IMR-90 (cell line): ENCODE results near the gene CCKAR. TPM values are rescaled to one million over a fixed set of nuclear protein-coding genes. Genes with fewer than 3 reads are reported as not detected.

Source experiments
- ATAC-seq: fragments of 200-7000 bp; cut with Tn5 transposase; 2 replicates; pipeline ENCODE4 v1.9.1; 2020; ENCODE audit warnings: low read depth, mild to moderate bottlenecking, moderate library complexity
- BruUV-seq: library from RNA; stranded (reverse); fragments of 400-500 nt; replicated peaks from 2 replicates; lab custom pipeline; 2021; lab: Mats Ljungman, UMichigan
- CTCF ChIA-PET: fragments of 300-600 bp; formaldehyde crosslinking; extraction: SDS; loops from one replicate; lab custom pipeline; 2021; ENCODE audit warnings: antibody characterized with exemption; lab: Yijun Ruan, JAX
- POLR2A ChIA-PET: fragments of 300-600 bp; sonication (Branson Sonifier 250); formaldehyde crosslinking; loops from one replicate; lab custom pipeline; 2022; ENCODE audit warnings: antibody characterized with exemption; ENCODE audit not compliant: unreplicated experiment; lab: Charles Lee
- DNase-seq: peaks from one replicate; pipeline ENCODE4 v3.0.0; 2013
- H2AFZ ChIP-seq: replicated peaks from 2 replicates; pipeline ENCODE3; 2013; ENCODE audit warnings: low read length, mild to moderate bottlenecking; ENCODE audit not compliant: poor library complexity
- H2AK5ac ChIP-seq: 2 replicates; pipeline ENCODE4 v1.6.1; 2013; ENCODE audit warnings: low read depth, low read length, inconsistent platforms
- H2AK9ac ChIP-seq: replicated peaks from 2 replicates; pipeline ENCODE3; 2013; ENCODE audit warnings: mild to moderate bottlenecking, low read depth, low read length, moderate library complexity; ENCODE audit not compliant: poor library complexity
- H2BK120ac ChIP-seq: 2 replicates; pipeline ENCODE4 v1.6.1; 2013; ENCODE audit warnings: low read depth, low read length, inconsistent platforms
- H2BK15ac ChIP-seq: 3 replicates; pipeline ENCODE4 v1.6.1; 2013; ENCODE audit warnings: low read depth, low read length, inconsistent platforms
- H2BK20ac ChIP-seq: 2 replicates; pipeline ENCODE4 v1.6.1; 2013; ENCODE audit warnings: low read depth, mild to moderate bottlenecking, inconsistent platforms, low read length, moderate library complexity
- H2BK5ac ChIP-seq: 2 replicates; pipeline ENCODE4 v1.6.1; 2013; ENCODE audit warnings: mild to moderate bottlenecking, low read depth, low read length, inconsistent platforms; ENCODE audit not compliant: poor library complexity, severe bottlenecking
- H3K14ac ChIP-seq: replicated peaks from 2 replicates; pipeline ENCODE4 v1.6.1; 2013; ENCODE audit warnings: low read depth, low read length, inconsistent platforms
- H3K18ac ChIP-seq: 2 replicates; pipeline ENCODE4 v1.6.1; 2013; ENCODE audit warnings: low read depth, low read length, control low read depth
- H3K23ac ChIP-seq: 2 replicates; pipeline ENCODE4 v1.6.1; 2013; ENCODE audit warnings: low read depth, low read length, inconsistent platforms
- H3K27ac ChIP-seq: 2 replicates; pipeline ENCODE4 v1.5.1; 2013; ENCODE audit warnings: mild to moderate bottlenecking, control low read depth, low read length; ENCODE audit not compliant: insufficient read depth
- H3K27me3 ChIP-seq: 2 replicates; pipeline ENCODE4 v1.6.1; 2013; ENCODE audit warnings: low read length; ENCODE audit not compliant: control insufficient read depth, insufficient read depth
- H3K36me3 ChIP-seq: 2 replicates; pipeline ENCODE4 v1.6.1; 2013; ENCODE audit warnings: low read length, mixed read lengths; ENCODE audit not compliant: control insufficient read depth, insufficient read depth
- H3K4ac ChIP-seq: 2 replicates; pipeline ENCODE4 v1.6.1; 2013; ENCODE audit warnings: low read depth, low read length, inconsistent platforms
- H3K4me1 ChIP-seq: 2 replicates; pipeline ENCODE4 v1.6.1; 2013; ENCODE audit warnings: low read length, mixed read lengths; ENCODE audit not compliant: control insufficient read depth, insufficient read depth
- H3K4me2 ChIP-seq: 2 replicates; pipeline ENCODE4 v1.6.1; 2013; ENCODE audit warnings: low read depth, mild to moderate bottlenecking, control low read depth, low read length, moderate library complexity
- H3K4me3 ChIP-seq: 2 replicates; pipeline ENCODE4 v1.5.1; 2013; ENCODE audit warnings: low read depth, mild to moderate bottlenecking, control low read depth, low read length, moderate library complexity; ENCODE audit not compliant: insufficient read depth
- H3K56ac ChIP-seq: 2 replicates; pipeline ENCODE4 v1.6.1; 2013; ENCODE audit warnings: low read length, inconsistent platforms; ENCODE audit not compliant: insufficient read depth; ENCODE audit errors: extremely low read depth
- H3K79me1 ChIP-seq, 2 experiments: 2 replicates each; pipeline ENCODE4 v1.6.1; 2013; ENCODE audit warnings: low read length in 2 of 2, inconsistent platforms in 1 of 2, low read depth in 1 of 2
- H3K9ac ChIP-seq: 2 replicates; pipeline ENCODE4 v1.6.1; 2013; ENCODE audit warnings: low read depth, low read length, control low read depth
- H3K9me1 ChIP-seq: 2 replicates; pipeline ENCODE4 v1.6.1; 2013; ENCODE audit warnings: low read length, inconsistent platforms; ENCODE audit not compliant: insufficient read depth
- H3K9me3 ChIP-seq: 2 replicates; pipeline ENCODE4 v1.6.1; 2013; ENCODE audit warnings: low read length; ENCODE audit not compliant: control insufficient read depth, insufficient read depth
- H4K20me1 ChIP-seq: 2 replicates; pipeline ENCODE4 v1.6.1; 2013; ENCODE audit warnings: low read length, inconsistent platforms; ENCODE audit not compliant: insufficient read depth
- H4K5ac ChIP-seq: 2 replicates; pipeline ENCODE4 v1.6.1; 2013; ENCODE audit warnings: mild to moderate bottlenecking, low read depth, low read length, control low read depth
- H4K8ac ChIP-seq, 2 experiments: 2 replicates each; pipeline ENCODE4 v1.6.1; 2013; ENCODE audit warnings: low read depth in 2 of 2, low read length in 2 of 2, control low read depth in 1 of 2, inconsistent platforms in 1 of 2
- H4K91ac ChIP-seq: 2 replicates; pipeline ENCODE4 v1.6.1; 2013; ENCODE audit warnings: low read depth, low read length, inconsistent platforms; ENCODE audit not compliant: insufficient read depth
- BHLHE40 ChIP-seq: fragments of 150-350 bp; IDR thresholded peaks from 2 replicates; pipeline ENCODE4 v1.6.1; 2016; ENCODE audit warnings: mild to moderate bottlenecking, low read depth, low read length
- CHD1 ChIP-seq: IDR thresholded peaks from 2 replicates; pipeline ENCODE4 v1.6.1; 2012; ENCODE audit warnings: low read depth, low read length, improper control_type of control experiment
- CTCF ChIP-seq: conservative IDR thresholded peaks from 2 replicates; pipeline ENCODE4 v1.5.1; 2012; ENCODE audit warnings: mild to moderate bottlenecking, low read depth, low read length, improper control_type of control experiment
- MAZ ChIP-seq: IDR thresholded peaks from 2 replicates; pipeline ENCODE4 v1.6.1; 2012; ENCODE audit warnings: low read depth, mild to moderate bottlenecking, low read length, improper control_type of control experiment, moderate library complexity, borderline replicate concordance
- MXI1 ChIP-seq: IDR thresholded peaks from 2 replicates; pipeline ENCODE4 v1.6.1; 2012; ENCODE audit warnings: low read depth, mild to moderate bottlenecking, low read length, moderate library complexity, borderline replicate concordance
- NFE2L2 ChIP-seq: fragments of 150-350 bp; IDR thresholded peaks from 2 replicates; pipeline ENCODE4 v1.6.1; 2016; ENCODE audit warnings: low read depth, mild to moderate bottlenecking, low read length
- RAD21 ChIP-seq: IDR thresholded peaks from 2 replicates; pipeline ENCODE4 v1.6.1; 2012; ENCODE audit warnings: low read length, improper control_type of control experiment
- RCOR1 ChIP-seq: IDR thresholded peaks from 2 replicates; pipeline ENCODE4 v1.6.1; 2012; ENCODE audit warnings: mild to moderate bottlenecking, low read length, improper control_type of control experiment; ENCODE audit not compliant: insufficient replicate concordance
- RFX5 ChIP-seq: IDR thresholded peaks from 2 replicates; pipeline ENCODE4 v1.8.0; 2012; ENCODE audit warnings: low read depth, mild to moderate bottlenecking, low read length, moderate library complexity
- WGBS, 2 experiments: methylation state at CpG; one replicate each; pipeline versions ENCODE4 v1.1.5 to v1.1.7; 2013; ENCODE audit warnings: missing lambda C conversion rate in 2 of 2; ENCODE audit not compliant: insufficient read length in 1 of 2; ENCODE audit errors: extremely low coverage in 2 of 2; 5-methylcytosine and 5-hydroxymethylcytosine counted together
- dilution Hi-C: fragments of 300-500 bp; cut with HindIII; formaldehyde crosslinking; loops from one replicate; pipeline ENCODE4 v1.14.3; 2018; ENCODE audit warnings: low sequenced_read_pairs; ENCODE audit not compliant: unreplicated experiment
- in situ Hi-C: fragments of 300-500 bp; cut with MboI; formaldehyde crosslinking; loops from 3 replicates; pipeline ENCODE4 v1.14.3; 2019; ENCODE audit warnings: low sequenced_read_pairs, inconsistent platforms, mixed read lengths
- intact Hi-C: fragments of 100-400 bp; cut with micrococcal nuclease; formaldehyde crosslinking; loops from 2 replicates; pipeline ENCODE4 v1.10.0; 2022
- polyA plus RNA-seq, 3 experiments: library from polyadenylated mRNA; depleted of rRNA; stranded (reverse); fragments of >200 nt; gene quantifications; 2 replicates each; pipeline ENCODE4 v1.2.3, GENCODE V29; 2012; ENCODE audit warnings: low replicate concordance in 1 of 3
- total RNA-seq: library from RNA; depleted of rRNA; stranded (reverse); fragments of >200 nt; gene quantifications from 2 replicates; pipeline ENCODE4 v1.2.3, GENCODE V29; 2012
- TF ChIP-seq, protein P1 (sequence below): fragments of 150-350 bp; IDR thresholded peaks from 2 replicates; pipeline ENCODE4 v1.6.1; 2016; ENCODE audit warnings: low read depth, mild to moderate bottlenecking, low read length, moderate library complexity, borderline replicate concordance

Gene CCKAR
- total and polyA plus RNA-seq, 2 of the 4 experiments (the other 2 are of a cell fraction) = not detected

DNA sequence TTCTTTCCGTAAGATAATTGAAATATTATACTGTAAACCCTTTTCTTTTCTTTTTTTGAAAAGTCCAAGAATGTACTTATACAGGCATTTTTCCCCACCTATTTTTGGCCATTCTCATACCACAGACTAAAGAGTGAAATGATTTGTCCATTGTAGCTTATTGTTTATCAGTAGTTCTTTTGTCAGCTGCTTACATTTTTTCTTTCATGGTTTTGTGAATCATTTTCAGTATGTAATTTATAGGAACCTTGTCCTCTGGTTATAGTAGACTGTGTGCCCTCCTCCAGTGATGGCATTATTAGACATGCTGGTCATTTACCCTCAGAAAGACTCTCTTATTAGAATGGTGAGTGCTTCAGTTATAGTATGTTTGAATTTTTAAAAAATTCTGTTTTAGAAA is 56.7 kb downstream of the CCKAR start:
- Histone ChIP-seq H4K20me1 (no peaks in the 10 kb centered on the region), H3K14ac (no peak overlapping the region), H3K79me1 (peaks cover 6 to 15% of the 10 kb centered on the region in 2 experiments; a peak in 3 of 4 replicates), H2BK120ac (no peak overlapping the region), H3K4me2 (no peak overlapping the region), H3K4me1 (peaks cover 5% of the 10 kb centered on the region), H4K5ac (no peak overlapping the region), H3K36me3 (peaks cover 24% of the 10 kb centered on the region), H3K4me3 (no peak overlapping the region), H3K4ac (no peak overlapping the region), H3K56ac (no peak overlapping the region), H4K91ac (no peak overlapping the region), H4K8ac (no peak overlapping the region), H3K18ac (no peak overlapping the region), H3K9ac (no peak overlapping the region), H3K27me3 (no peaks in the 10 kb centered on the region), H2AFZ (no peak overlapping the region), H3K23ac (no peak overlapping the region), H2AK5ac (no peak overlapping the region), H2BK20ac (no peak overlapping the region), H3K27ac (no peak overlapping the region), H2BK15ac (no peak overlapping the region), H3K9me1 (peaks cover 5% of the 10 kb centered on the region), H3K9me3 (no peaks in the 10 kb centered on the region), H2AK9ac (no peak overlapping the region), H2BK5ac (peak overlapping the region; percentile 23)
- POLR2A ChIA-PET = no interaction called here
- no CpG with 5 or more reads among the region's 1 CpG for whole genome bisulfite sequencing, 2 experiments
- ATAC-seq (peak; percentile 19; the same call in 1 of the 2 replicates), DNase-seq (no peak)
- in situ Hi-C loops = no loop called here
- CTCF ChIA-PET = no interaction called here
- no TSS peak for BruUV-seq
- intact Hi-C loops = no loop called here
- dilution Hi-C loops = no loop called here
- TF ChIP-seq MAZ = no peak
- TF ChIP-seq CTCF = no peak
- no peak for TF ChIP-seq NFE2L2
- TF ChIP-seq BHLHE40 = no peak
- TF ChIP-seq RAD21 = no peak
- TF ChIP-seq, protein P1, sequence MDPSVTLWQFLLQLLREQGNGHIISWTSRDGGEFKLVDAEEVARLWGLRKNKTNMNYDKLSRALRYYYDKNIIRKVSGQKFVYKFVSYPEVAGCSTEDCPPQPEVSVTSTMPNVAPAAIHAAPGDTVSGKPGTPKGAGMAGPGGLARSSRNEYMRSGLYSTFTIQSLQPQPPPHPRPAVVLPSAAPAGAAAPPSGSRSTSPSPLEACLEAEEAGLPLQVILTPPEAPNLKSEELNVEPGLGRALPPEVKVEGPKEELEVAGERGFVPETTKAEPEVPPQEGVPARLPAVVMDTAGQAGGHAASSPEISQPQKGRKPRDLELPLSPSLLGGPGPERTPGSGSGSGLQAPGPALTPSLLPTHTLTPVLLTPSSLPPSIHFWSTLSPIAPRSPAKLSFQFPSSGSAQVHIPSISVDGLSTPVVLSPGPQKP = no peak
- TF ChIP-seq CHD1 = no peak
- TF ChIP-seq MXI1 = no peak
- TF ChIP-seq RFX5 = no peak
- TF ChIP-seq RCOR1 = no peak
